H1 (cell line): Measurements from ENCODE around the gene AQP10. TPM values are rescaled to one million over a fixed set of nuclear protein-coding genes. Genes with fewer than 3 reads are reported as not detected.

Experiments used
- ASH2L ChIP-seq: fragments of 200-600, 300-600 bp; sonication (generic); IDR thresholded peaks from one replicate; pipeline ENCODE4 v1.7.1; 2017; ENCODE audit warnings: low read length
- BRCA1 ChIP-seq: IDR thresholded peaks from 2 replicates; pipeline ENCODE4 v1.6.1; 2012; ENCODE audit warnings: low read depth, low read length, improper control_type of control experiment
- CHD1 ChIP-seq: IDR thresholded peaks from 2 replicates; pipeline ENCODE4 v1.6.1; 2012; ENCODE audit warnings: low read depth, low read length, improper control_type of control experiment
- CHD2 ChIP-seq: IDR thresholded peaks from 2 replicates; pipeline ENCODE4 v1.6.1; 2012; ENCODE audit warnings: low read length, improper control_type of control experiment
- CREB1 ChIP-seq: IDR thresholded peaks from 2 replicates; pipeline ENCODE4 v1.6.1; 2012; ENCODE audit warnings: inconsistent platforms
- CTCF ChIP-seq, 3 experiments: IDR thresholded peaks; 1 replicate in 2 of 3; 2 replicates in 1 of 3; pipeline versions ENCODE4 v1.5.1 to v1.6.1; 2011; ENCODE audit warnings: low read length in 3 of 3, mild to moderate bottlenecking in 3 of 3, inconsistent platforms in 2 of 3, low read depth in 1 of 3, moderate library complexity in 1 of 3; ENCODE audit not compliant: insufficient read depth in 1 of 3; ENCODE audit errors: control extremely low read depth in 1 of 3
- EGR1 ChIP-seq: IDR thresholded peaks from 2 replicates; pipeline ENCODE4 v1.6.1; 2011; ENCODE audit warnings: low read depth, low read length, borderline replicate concordance
- EP300 ChIP-seq, 2 experiments: IDR thresholded peaks; 1 replicate in 1 of 2; 2 replicates in 1 of 2; pipeline ENCODE4 v1.6.1; 2011 to 2012; ENCODE audit warnings: low read depth in 2 of 2, low read length in 2 of 2, mild to moderate bottlenecking in 2 of 2, borderline replicate concordance in 1 of 2, inconsistent platforms in 1 of 2, moderate library complexity in 1 of 2
- FOSL1 ChIP-seq: IDR thresholded peaks from 2 replicates; pipeline ENCODE4 v1.6.1; 2011; ENCODE audit warnings: mild to moderate bottlenecking, low read depth, low read length, moderate library complexity; ENCODE audit not compliant: insufficient read depth
- HDAC2 ChIP-seq, 2 experiments: fragments of 300-600 bp in 1 of 2; sonication (generic) in 1 of 2; IDR thresholded peaks; 2 replicates each; pipeline ENCODE4 v1.6.1; 2011 to 2012; ENCODE audit warnings: low read depth in 2 of 2, low read length in 2 of 2, mild to moderate bottlenecking in 2 of 2, moderate library complexity in 2 of 2, borderline replicate concordance in 1 of 2, inconsistent platforms in 1 of 2
- JUND ChIP-seq: IDR thresholded peaks from 2 replicates; pipeline ENCODE4 v1.6.1; 2011; ENCODE audit warnings: mild to moderate bottlenecking, improper control_type of control experiment, low read length
- KDM5A ChIP-seq: fragments of 200-600 bp; IDR thresholded peaks from 2 replicates; pipeline ENCODE4 v1.7.1; 2012; ENCODE audit warnings: mild to moderate bottlenecking, low read length, inconsistent platforms, mixed read lengths
- MAFK ChIP-seq: IDR thresholded peaks from 2 replicates; pipeline ENCODE4 v1.6.1; 2012; ENCODE audit warnings: low read depth, mild to moderate bottlenecking, improper control_type of control experiment, low read length
- MAX ChIP-seq: IDR thresholded peaks from 2 replicates; pipeline ENCODE4 v1.6.1; 2012; ENCODE audit warnings: inconsistent platforms
- POLR2A ChIP-seq, 2 experiments: IDR thresholded peaks; 1 replicate in 1 of 2; 2 replicates in 1 of 2; pipeline ENCODE4 v1.6.1; 2011; ENCODE audit warnings: low read depth in 2 of 2, low read length in 2 of 2, mild to moderate bottlenecking in 2 of 2; ENCODE audit errors: control extremely low read depth in 1 of 2
- RBBP5 ChIP-seq: IDR thresholded peaks from 2 replicates; pipeline ENCODE4 v1.7.1; 2012; ENCODE audit warnings: low read depth, mild to moderate bottlenecking, inconsistent platforms, low read length, moderate library complexity, borderline replicate concordance
- RXRA ChIP-seq: IDR thresholded peaks from 2 replicates; pipeline ENCODE4 v1.6.1; 2011; ENCODE audit warnings: low read depth, mild to moderate bottlenecking, low read length, moderate library complexity; ENCODE audit not compliant: insufficient read depth
- SAP30 ChIP-seq: fragments of 300-600 bp; sonication (generic); IDR thresholded peaks from 2 replicates; pipeline ENCODE4 v1.7.1; 2012; ENCODE audit warnings: low read length, moderate library complexity, mild to moderate bottlenecking, inconsistent platforms; ENCODE audit not compliant: insufficient read depth, insufficient replicate concordance
- SIX5 ChIP-seq: IDR thresholded peaks from 2 replicates; pipeline ENCODE4 v1.6.1; 2011; ENCODE audit warnings: mild to moderate bottlenecking, low read depth, low read length
- SUZ12 ChIP-seq: fragments of 200-600 bp; sonication (generic); IDR thresholded peaks from 2 replicates; pipeline ENCODE4 v1.6.1; 2012; ENCODE audit warnings: mild to moderate bottlenecking, inconsistent platforms, low read length, moderate library complexity, mixed read lengths
- polyA plus RNA-seq, 7 experiments: library from polyadenylated mRNA; depleted of rRNA in 3 of 7; stranded (reverse) in 5 of 7; unstranded in 2 of 7; fragments of >200 nt in 5 of 7; fragments of 200-250 nt in 2 of 7; gene quantifications; 1 replicate in 5 of 7; 2 replicates in 1 of 7; 4 replicates in 1 of 7; pipeline versions ENCODE4 v1.2.1 to v1.2.3, GENCODE V29; 2011 to 2013; ENCODE audit warnings: missing spikeins in 2 of 7, mixed read lengths in 2 of 7
- total RNA-seq: library from RNA; stranded (reverse); fragmentation: NEBNext Ultra II Directional; extraction: Animal tissue kit (Norgen Biotek cat#: 25700); gene quantifications from 2 replicates; pipeline ENCODE4 v1.2.1, GENCODE V29; 2021

The AQP10 gene
- total and polyA plus RNA-seq, 2 of the 8 experiments (the other 6 are each of a cell fraction or from before 2014, with no cell fraction given), result not detected

- TF ChIP-seq CTCF (IDR thresholded peaks at IDR 0.05; ENCODE audit: control extremely low read depth in 1 of 3, insufficient read depth in 1 of 3, low read depth in 1 of 3, low read length in 3 of 3) (0 out of 4 replicates have a peak, but pooled peaks of 1 of the 3 experiments have one; percentile 0), CHD1 (no peak), BRCA1 (no peak), JUND (no peak), MAX (no peak), RXRA (no peak), EGR1 (peak; percentile 70; the same call in 1 of the 2 replicates), SIX5 (no peak), SAP30 (peak; percentile 52), KDM5A (no peak), POLR2A (IDR thresholded peaks at IDR 0.05; ENCODE audit: control extremely low read depth in 1 of 2, low read depth in 2 of 2, low read length in 2 of 2) (0 out of 3 replicates have a peak, but pooled peaks of 1 of the 2 experiments have one; percentile 40), EP300 (IDR thresholded peaks at IDR 0.05; ENCODE audit: borderline replicate concordance in 1 of 2, low read depth in 2 of 2, low read length in 2 of 2) (no peak), HDAC2 (IDR thresholded peaks at IDR 0.05; ENCODE audit: borderline replicate concordance in 1 of 2, low read depth in 2 of 2, low read length in 2 of 2) (0 out of 4 replicates have a peak, but pooled peaks of 1 of the 2 experiments have one; percentile 6), RBBP5 (no peak), CHD2 (no peak), ASH2L (peak; percentile 23), SUZ12 (no peak), MAFK (no peak), CREB1 (no peak), FOSL1 (no peak)
- TF ChIP-seq, all 59 proteins: peak for 6
Measured at GRCh38 chr1:154328318-154329151, 7.6 kb downstream of the AQP10 start (continued).
